Gastroesophageal sphincter (tissue), 4 donors: Measurements from ENCODE around the gene GPR83. TPM values are rescaled to one million over a fixed set of nuclear protein-coding genes. Genes with fewer than 3 reads are reported as not detected.

Experiments used
- ATAC-seq: fragments of 150-250 bp; one replicate; pipeline ENCODE4 v1.9.1; 2016; ENCODE audit warnings: mild to moderate bottlenecking, moderate library complexity
- H3K27ac ChIP-seq, 4 donors: fragments of 200-600 bp; sonication (generic) in 3 of 4; 1 replicate in 3 of 4; 2 replicates in 1 of 4; pipeline ENCODE4 v1.5.1; 2016 to 2019
- H3K27me3 ChIP-seq: fragments of 200-600 bp; sonication (generic); one replicate; pipeline ENCODE4 v1.5.1; 2019
- H3K36me3 ChIP-seq, 2 donors: fragments of 200-600 bp; sonication (generic); one replicate each; pipeline ENCODE4 v1.5.1; 2019; ENCODE audit warnings: control low read depth in 1 of 2
- H3K4me1 ChIP-seq, 3 donors: fragments of 200-600 bp; sonication (generic); 1 replicate in 2 of 3; 2 replicates in 1 of 3; pipeline ENCODE4 v1.5.1; 2016 to 2019; ENCODE audit warnings: control low read depth in 2 of 3
- H3K4me3 ChIP-seq, 2 donors: fragments of 200-600 bp; sonication (generic); one replicate each; pipeline ENCODE4 v1.5.1; 2019; ENCODE audit warnings: mild to moderate bottlenecking in 1 of 2, moderate library complexity in 1 of 2
- H3K9me3 ChIP-seq, 3 donors: fragments of 200-600 bp; sonication (generic); one replicate each; pipeline ENCODE4 v1.5.1; 2017 to 2019; ENCODE audit warnings: control low read depth in 2 of 3
- CTCF ChIP-seq, 4 experiments: fragments of 200-600 bp in 2 of 4; fragments of 450-650 bp in 2 of 4; sonication (generic) in 1 of 4; IDR thresholded peaks; one replicate each; pipeline ENCODE4 v1.5.1; 2017 to 2019; ENCODE audit warnings: antibody characterized with exemption in 4 of 4, mild to moderate bottlenecking in 2 of 4, moderate library complexity in 2 of 4
- EP300 ChIP-seq: sonication (generic); formaldehyde crosslinking; IDR thresholded peaks from one replicate; pipeline ENCODE4 v1.6.1; 2017; ENCODE audit warnings: antibody characterized with exemption, mild to moderate bottlenecking
- POLR2A ChIP-seq, 2 donors: fragments of 450-650 bp; IDR thresholded peaks; one replicate each; pipeline ENCODE4 v1.6.1; 2017; ENCODE audit warnings: antibody characterized with exemption in 2 of 2, mild to moderate bottlenecking in 2 of 2, moderate library complexity in 1 of 2
- POLR2AphosphoS5 ChIP-seq: sonication (generic); formaldehyde crosslinking; IDR thresholded peaks from one replicate; pipeline ENCODE4 v1.6.1; 2017; ENCODE audit warnings: antibody characterized with exemption
- WGBS, 2 donors: methylation state at CpG; one replicate each; pipeline ENCODE4 v1.1.5; 2018; ENCODE audit warnings: low coverage in 1 of 2; 5-methylcytosine and 5-hydroxymethylcytosine counted together
- total RNA-seq, 4 donors: library from RNA; depleted of rRNA; stranded (reverse); fragments of >200 nt; gene quantifications; one replicate each; pipeline ENCODE4 v1.1.0, GENCODE V29; 2016

GPR83 gene
- total RNA-seq, 4 donors from 2014 or later = 0.27 to 0.62 (median 0.35) TPM; not detected in 1

- Histone ChIP-seq H3K36me3 (peaks cover 5 to 66% of the 10 kb centered on the region in 2 donors), H3K27me3 (no peaks in the 10 kb centered on the region), H3K9me3 (no peaks in the 10 kb centered on the region), H3K27ac (no peak overlapping the region), H3K4me3 (no peak overlapping the region), H3K4me1 (no peaks in the 10 kb centered on the region)
- TF ChIP-seq EP300 = no peak
- no peak for TF ChIP-seq CTCF (IDR thresholded peaks at IDR 0.05)
- TF ChIP-seq POLR2A (IDR thresholded peaks at IDR 0.05) = no peak
- no peak for TF ChIP-seq POLR2AphosphoS5
- WGBS, 2 donors = 69 to 89% methylated on average over 3 to 4 of the region's 4 CpGs
- ATAC-seq = no peak
These were observed 45.9 kb upstream of the GPR83 start for GRCh38 chr11:94447149-94447548.

GRCh38 chr11:94445641-94446040, 44.4 kb upstream of the GPR83 start:
- H3K36me3 ChIP-seq = peaks cover 5 to 76% of the 10 kb centered on the region in 2 donors
- H3K27me3 ChIP-seq = no peaks in the 10 kb centered on the region
- no peak for ATAC-seq
- H3K4me3 ChIP-seq = no peak overlapping the region
- no peaks in the 10 kb centered on the region for H3K4me1 ChIP-seq
- no peak for TF ChIP-seq CTCF (IDR thresholded peaks at IDR 0.05)
- no peak for TF ChIP-seq POLR2A (IDR thresholded peaks at IDR 0.05)
- no peak for TF ChIP-seq POLR2AphosphoS5
- TF ChIP-seq EP300 = no peak
- no peak overlapping the region for H3K27ac ChIP-seq
- no peaks in the 10 kb centered on the region for H3K9me3 ChIP-seq
- 67 to 100% methylated on average over 1 of the region's 1 CpG for WGBS, 2 donors

- Histone ChIP-seq H3K4me3 (no peak overlapping the region), H3K27ac (no peak overlapping the region), H3K27me3 (no peaks in the 10 kb centered on the region), H3K9me3 (peaks cover 0 to 7% (median 0%) of the 10 kb centered on the region in 3 donors), H3K4me1 (no peaks in the 10 kb centered on the region), H3K36me3 (peaks cover 0 to 84% of the 10 kb centered on the region in 2 donors)
- 54 to 82% methylated on average over 1 of the region's 1 CpG for WGBS, 2 donors
- ATAC-seq = no peak
- TF ChIP-seq POLR2AphosphoS5 (no peak), CTCF (IDR thresholded peaks at IDR 0.05) (no peak), POLR2A (IDR thresholded peaks at IDR 0.05) (no peak), EP300 (no peak)
These were observed 31.8 kb upstream of the GPR83 start for GRCh38 chr11:94433049-94433448.

GRCh38 chr11:94424662-94425061, 23.4 kb upstream of the GPR83 start:
- peaks cover 0 to 61% of the 10 kb centered on the region in 2 donors for H3K36me3 ChIP-seq
- H3K4me1 ChIP-seq = no peaks in the 10 kb centered on the region
- ATAC-seq = no peak
- no peak overlapping the region for H3K4me3 ChIP-seq
- no peak for TF ChIP-seq EP300
- TF ChIP-seq POLR2AphosphoS5 = no peak
- no peak for TF ChIP-seq POLR2A (IDR thresholded peaks at IDR 0.05)
- no peak for TF ChIP-seq CTCF (IDR thresholded peaks at IDR 0.05)
- no peaks in the 10 kb centered on the region for H3K27me3 ChIP-seq
- 66 to 96% methylated on average over 2 of the region's 2 CpGs for WGBS, 2 donors
- peaks cover 0 to 9% (median 0%) of the 10 kb centered on the region in 3 donors for H3K9me3 ChIP-seq
- H3K27ac ChIP-seq = no peak overlapping the region

GRCh38 chr11:94424011-94424410, 22.8 kb upstream of the GPR83 start:
- no peak overlapping the region for H3K27ac ChIP-seq
- no peak overlapping the region for H3K4me3 ChIP-seq
- peaks cover 0 to 9% (median 0%) of the 10 kb centered on the region in 3 donors for H3K9me3 ChIP-seq
- peaks cover 0 to 57% of the 10 kb centered on the region in 2 donors for H3K36me3 ChIP-seq
- no peak for ATAC-seq
- WGBS, 2 donors = 97% methylated on average over 2 of the region's 2 CpGs; no CpG with 5 or more reads in 1 of the 2 donors
- no peaks in the 10 kb centered on the region for H3K4me1 ChIP-seq
- H3K27me3 ChIP-seq = no peaks in the 10 kb centered on the region
- TF ChIP-seq POLR2A (IDR thresholded peaks at IDR 0.05) (no peak), CTCF (IDR thresholded peaks at IDR 0.05) (no peak), POLR2AphosphoS5 (no peak), EP300 (no peak)
